Measurements from ENCODE around the gene RNASEH2B. TPM values are rescaled to one million over a fixed set of nuclear protein-coding genes. Genes with fewer than 3 reads are reported as not detected.

Gene RNASEH2B
- total RNA-seq, 1 donor: 33.7 TPM

GRCh38 chr13:50989476-50989875, 79.9 kb downstream of the RNASEH2B start:
- peak; percentile 29 for DNase-seq (ENCODE audit: low read depth)
- TF ChIP-seq CTCF (IDR thresholded peaks at IDR 0.05; ENCODE audit: insufficient read depth, low read depth, low read length): peak; percentile 38
- no peak overlapping the region for H3K4me3 ChIP-seq (ENCODE audit: low read depth, low read length)

- TF ChIP-seq CTCF (IDR thresholded peaks at IDR 0.05; ENCODE audit: insufficient read depth, low read depth, low read length): no peak
- H3K4me3 ChIP-seq (ENCODE audit: low read depth, low read length): no peak overlapping the region
- DNase-seq (ENCODE audit: low read depth): no peak
Observed at GRCh38 chr13:50990065-50990817, 80.7 kb downstream of the RNASEH2B start.

DNA sequence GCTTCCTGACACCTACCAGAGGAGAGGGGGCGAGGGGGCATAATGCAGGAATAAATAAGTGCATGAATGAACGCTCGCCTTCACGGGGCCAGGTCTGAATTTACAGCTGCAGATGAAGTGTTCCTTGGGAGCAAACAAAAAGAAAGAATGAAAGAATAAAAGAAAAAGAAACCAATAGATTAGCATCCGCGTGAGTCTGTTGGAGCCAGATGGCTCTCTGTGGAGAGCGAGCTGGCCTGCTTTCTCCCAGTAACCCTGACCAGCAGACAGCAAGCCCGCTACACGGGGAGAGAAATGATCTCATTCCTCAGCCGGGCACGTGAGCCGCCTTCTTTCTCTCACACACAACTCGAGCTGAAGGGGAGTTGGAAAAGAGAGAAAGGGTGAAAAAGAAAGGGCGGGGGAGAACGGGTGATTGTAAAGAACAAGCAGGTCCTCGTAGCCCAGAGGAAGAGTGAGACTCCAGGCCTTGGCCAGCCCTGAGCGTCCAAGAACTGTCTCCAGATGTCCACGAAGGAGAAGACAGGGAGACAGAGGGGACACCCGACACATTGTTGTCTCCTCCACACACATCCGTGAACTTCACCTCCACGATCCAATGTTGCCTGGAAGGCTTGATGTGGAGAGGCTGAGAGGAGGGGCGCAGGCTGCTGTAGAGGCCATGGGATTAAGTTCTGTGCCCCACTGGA, 81.4 kb downstream of the RNASEH2B start:
- peak; percentile 76 for DNase-seq (ENCODE audit: low read depth)
- no peak overlapping the region for H3K4me3 ChIP-seq (ENCODE audit: low read depth, low read length)
- no peak for TF ChIP-seq CTCF (IDR thresholded peaks at IDR 0.05; ENCODE audit: insufficient read depth, low read depth, low read length)

DNA sequence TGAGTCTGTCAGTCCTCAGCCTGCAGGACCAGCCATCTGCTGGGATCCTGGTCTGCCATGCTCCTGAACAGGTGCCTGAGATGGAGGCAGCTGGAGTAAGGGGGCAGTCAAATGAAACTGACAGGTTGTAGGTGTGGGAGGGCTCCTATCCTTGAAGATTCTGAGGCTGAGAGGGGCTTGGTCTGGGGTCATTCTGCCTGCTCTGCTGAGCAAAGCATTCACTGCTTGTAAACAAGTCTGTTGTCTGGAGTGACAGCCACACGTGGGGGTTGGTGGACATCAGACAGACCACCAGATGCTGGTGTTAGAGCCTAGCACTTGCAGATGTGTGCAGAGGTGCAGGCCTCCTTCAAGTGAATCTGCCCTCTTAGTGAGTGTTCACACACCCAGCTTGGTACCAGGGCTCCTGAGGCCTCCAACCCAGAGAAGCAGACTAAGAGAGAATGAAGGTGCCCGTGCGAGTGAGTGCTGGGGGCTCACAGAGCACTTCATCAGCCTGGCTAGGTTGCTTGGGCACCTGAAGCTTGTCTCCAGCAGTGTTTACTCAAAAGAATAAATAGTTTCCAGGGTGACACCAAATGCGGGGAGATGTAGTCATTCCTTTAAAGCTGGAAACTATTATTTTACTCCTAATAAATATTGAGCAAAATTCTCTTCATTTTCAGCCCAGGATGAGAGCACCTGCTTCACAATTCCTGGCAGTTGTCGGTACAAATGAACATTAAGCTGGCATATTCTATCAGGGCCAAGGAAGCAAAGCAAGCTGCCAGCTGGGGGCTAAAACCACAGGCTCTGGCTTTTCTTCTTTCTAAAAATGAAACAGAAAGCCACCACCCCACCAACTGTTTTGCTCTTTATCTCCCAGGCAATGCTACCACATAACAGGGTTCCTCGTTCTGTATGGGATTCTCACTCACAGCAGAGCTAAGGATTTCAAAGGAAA, 82.3 kb downstream of the RNASEH2B start:
- no peak overlapping the region for H3K4me3 ChIP-seq (ENCODE audit: low read depth, low read length)
- no peak for DNase-seq (ENCODE audit: low read depth)
- no peak for TF ChIP-seq CTCF (IDR thresholded peaks at IDR 0.05; ENCODE audit: insufficient read depth, low read depth, low read length)

DNA sequence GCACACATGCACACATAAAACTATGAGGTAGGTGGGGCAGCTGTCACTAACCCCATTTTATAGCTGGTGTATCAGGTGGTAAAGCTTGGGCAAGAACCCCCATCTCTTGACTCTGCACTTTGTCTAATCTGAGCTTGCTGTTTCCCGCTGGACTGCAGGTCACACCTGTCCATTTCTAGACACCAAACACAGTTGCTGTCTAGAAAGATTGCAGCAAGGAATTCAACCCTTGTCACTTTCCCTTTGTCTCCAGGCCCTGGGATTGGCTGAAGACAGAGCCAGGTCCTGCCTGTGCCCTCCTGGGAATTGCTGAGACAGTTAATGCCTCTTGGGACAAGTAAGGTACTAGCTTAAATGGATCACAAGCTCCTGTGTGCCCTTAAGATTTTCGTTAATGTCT, 83.8 kb downstream of the RNASEH2B start:
- H3K4me3 ChIP-seq (ENCODE audit: low read depth, low read length): no peak overlapping the region
- no peak for TF ChIP-seq CTCF (IDR thresholded peaks at IDR 0.05; ENCODE audit: insufficient read depth, low read depth, low read length)
- no peak for DNase-seq (ENCODE audit: low read depth)

GRCh38 chr13:50993934-50994333, 84.3 kb downstream of the RNASEH2B start:
- peak; percentile 48 for DNase-seq (ENCODE audit: low read depth)
- no peak overlapping the region for H3K4me3 ChIP-seq (ENCODE audit: low read depth, low read length)
- TF ChIP-seq CTCF (IDR thresholded peaks at IDR 0.05; ENCODE audit: insufficient read depth, low read depth, low read length): no peak
